Endothelial cell (in vitro differentiated cells): ENCODE measurements around the gene FANCC. TPM values are rescaled to one million over a fixed set of nuclear protein-coding genes. Genes with fewer than 3 reads are reported as not detected.
"Not testable (repeated sequence)": the region's sequence is repeated elsewhere in the genome, so short reads cannot be mapped to it uniquely, and the experiment has no call there.

Source experiments
- DNase-seq: peaks from one replicate; pipeline ENCODE4 v3.0.0; 2021; ENCODE audit warnings: low spot score
- H3K27ac Mint-ChIP-seq: one replicate; pipeline ENCODE4 v1.8.0; 2021; ENCODE audit warnings: mixed read lengths, inconsistent platforms; ENCODE audit not compliant: unreplicated experiment
- H3K27me3 Mint-ChIP-seq: one replicate; pipeline ENCODE4 v1.8.0; 2021; ENCODE audit warnings: mild to moderate bottlenecking, moderate library complexity, mixed read lengths, inconsistent platforms; ENCODE audit not compliant: unreplicated experiment
- H3K36me3 Mint-ChIP-seq: one replicate; pipeline ENCODE4 v1.8.0; 2021; ENCODE audit warnings: mild to moderate bottlenecking, low read depth, mixed read lengths, inconsistent platforms; ENCODE audit not compliant: unreplicated experiment
- H3K4me1 Mint-ChIP-seq: one replicate; pipeline ENCODE4 v1.8.0; 2021; ENCODE audit warnings: mild to moderate bottlenecking, mixed read lengths, inconsistent platforms; ENCODE audit not compliant: unreplicated experiment
- H3K4me3 Mint-ChIP-seq: one replicate; pipeline ENCODE4 v1.8.0; 2021; ENCODE audit warnings: mild to moderate bottlenecking, mixed read lengths, inconsistent platforms; ENCODE audit not compliant: unreplicated experiment
- H3K9me3 Mint-ChIP-seq: one replicate; pipeline ENCODE4 v1.8.0; 2021; ENCODE audit warnings: mixed read lengths, inconsistent platforms; ENCODE audit not compliant: unreplicated experiment
- CTCF ChIP-seq: fragments of 200-600 bp; sonication (generic); IDR thresholded peaks from one replicate; pipeline ENCODE4 v1.5.0; 2021; ENCODE audit warnings: antibody characterized with exemption; ENCODE audit not compliant: unreplicated experiment
- total RNA-seq: library from RNA; stranded (reverse); fragmentation: NEBNext Ultra II Directional; extraction: Animal tissue kit (Norgen Biotek cat#: 25700); gene quantifications from one replicate; pipeline ENCODE4 v1.2.1, GENCODE V29; 2021; ENCODE audit not compliant: unreplicated experiment

Gene FANCC
- total RNA-seq, 1 donor from 2014 or later = 16.7 TPM

DNA sequence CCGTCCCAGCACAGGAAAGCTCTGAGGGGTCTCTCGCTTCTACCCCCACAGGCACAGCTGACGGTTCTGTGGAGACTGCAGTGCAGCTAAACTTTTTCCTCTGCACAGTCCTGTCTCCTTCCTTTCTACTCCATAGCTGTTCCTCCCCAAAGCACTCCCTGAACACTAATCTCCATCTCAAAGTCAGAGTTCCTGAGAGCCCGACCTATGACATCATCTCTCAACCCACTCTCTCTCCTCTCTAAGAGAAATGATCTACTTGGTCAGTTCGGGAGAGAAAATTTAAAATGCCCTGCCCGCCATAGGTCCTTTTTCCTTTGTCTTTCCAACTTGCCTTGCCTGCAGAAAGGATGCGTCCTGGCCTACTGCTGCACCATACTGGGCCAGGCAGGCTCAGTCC lies 90.6 kb downstream of the FANCC start:
- Mint-ChIP-seq H3K4me3 (no peak overlapping the region), H3K9me3 (no peaks in the 10 kb centered on the region), H3K27me3 (no peaks in the 10 kb centered on the region), H3K27ac (no peak overlapping the region), H3K4me1 (peaks cover 4% of the 10 kb centered on the region), H3K36me3 (peaks cover 4% of the 10 kb centered on the region)
- no peak for DNase-seq
- no peak for TF ChIP-seq CTCF

DNA sequence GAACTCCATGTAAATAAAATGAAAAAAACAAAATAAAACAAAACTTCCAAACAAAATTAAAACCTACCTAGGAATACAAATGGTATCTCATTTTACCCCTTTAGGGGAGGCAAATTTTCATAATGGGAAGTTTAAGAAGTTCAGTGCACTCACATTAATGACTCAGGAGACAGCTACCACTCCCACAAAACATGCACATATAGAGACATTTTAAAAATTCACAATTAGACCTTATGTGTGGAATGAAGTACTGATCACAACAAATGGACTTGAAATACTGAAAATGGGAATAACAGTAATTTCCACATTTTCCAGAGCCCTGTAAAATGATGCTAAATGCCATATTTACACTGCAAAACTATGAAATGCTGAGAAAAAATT lies 91.8 kb downstream of the FANCC start:
- H3K9me3 Mint-ChIP-seq = no peaks in the 10 kb centered on the region
- H3K27ac Mint-ChIP-seq = no peak overlapping the region
- peaks cover 4% of the 10 kb centered on the region for H3K4me1 Mint-ChIP-seq
- no peak for TF ChIP-seq CTCF
- H3K4me3 Mint-ChIP-seq = no peak overlapping the region
- no peaks in the 10 kb centered on the region for H3K27me3 Mint-ChIP-seq
- H3K36me3 Mint-ChIP-seq = peaks cover 4% of the 10 kb centered on the region
- DNase-seq = no peak

- DNase-seq = no peak
- Mint-ChIP-seq H3K27me3 (no peaks in the 10 kb centered on the region), H3K9me3 (no peaks in the 10 kb centered on the region), H3K4me1 (peaks cover 4% of the 10 kb centered on the region), H3K4me3 (no peak overlapping the region), H3K36me3 (no peaks in the 10 kb centered on the region), H3K27ac (no peak overlapping the region)
- no peak for TF ChIP-seq CTCF
Measured at GRCh38 chr9:95225076-95225725, 92.3 kb downstream of the FANCC start.

GRCh38 chr9:95224376-95225019 lies 93.0 kb downstream of the FANCC start:
- Mint-ChIP-seq H3K4me1 (peaks cover 4% of the 10 kb centered on the region), H3K27me3 (no peaks in the 10 kb centered on the region), H3K9me3 (no peaks in the 10 kb centered on the region), H3K36me3 (no peaks in the 10 kb centered on the region), H3K4me3 (no peak overlapping the region), H3K27ac (no peak overlapping the region)
- no peak for DNase-seq
- no peak for TF ChIP-seq CTCF

DNA sequence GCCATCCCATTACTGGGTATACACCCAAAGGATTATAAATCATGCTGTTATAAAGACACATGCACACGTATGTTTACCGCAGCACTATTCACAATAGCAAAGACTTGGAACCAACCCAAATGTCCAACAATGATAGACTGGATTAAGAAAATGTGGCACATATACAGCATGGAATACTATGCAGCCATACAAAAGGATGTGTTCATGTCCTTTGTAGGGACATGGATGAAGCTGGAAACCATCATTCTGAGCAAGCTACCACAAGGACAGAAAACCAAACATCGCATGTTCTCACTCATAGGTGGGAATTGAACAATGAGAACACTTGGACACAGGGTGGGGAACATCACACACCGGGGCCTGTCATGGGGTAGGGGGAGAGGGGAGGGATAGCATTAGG lies 97.2 kb downstream of the FANCC start:
- H3K27ac Mint-ChIP-seq, DNase-seq, H3K9me3 Mint-ChIP-seq, H3K27me3 Mint-ChIP-seq, H3K4me3 Mint-ChIP-seq, H3K36me3 Mint-ChIP-seq, H3K4me1 Mint-ChIP-seq: not testable (repeated sequence)
